Measurements from ENCODE around the gene PARD3.

The PARD3 gene

GRCh38 chr10:34153663-34154382 lies 661.3 kb downstream of the PARD3 start:
- H3K27me3 ChIP-seq (ENCODE audit: insufficient read depth, low read length, poor library complexity, severe bottlenecking), result no peaks in the 10 kb centered on the region
- H3K9ac ChIP-seq (ENCODE audit: low read depth, low read length, poor library complexity, severe bottlenecking), result no peak overlapping the region
- H3K4me1 ChIP-seq (ENCODE audit: insufficient read depth, low read length, poor library complexity, severe bottlenecking), result peaks cover 12% of the 10 kb centered on the region
- no peak overlapping the region for H3K4me2 ChIP-seq (ENCODE audit: low read depth, low read length, poor library complexity, severe bottlenecking)
- H3F3A ChIP-seq (ENCODE audit: low read depth), result no peaks in the 10 kb centered on the region
- TF ChIP-seq, protein P1, sequence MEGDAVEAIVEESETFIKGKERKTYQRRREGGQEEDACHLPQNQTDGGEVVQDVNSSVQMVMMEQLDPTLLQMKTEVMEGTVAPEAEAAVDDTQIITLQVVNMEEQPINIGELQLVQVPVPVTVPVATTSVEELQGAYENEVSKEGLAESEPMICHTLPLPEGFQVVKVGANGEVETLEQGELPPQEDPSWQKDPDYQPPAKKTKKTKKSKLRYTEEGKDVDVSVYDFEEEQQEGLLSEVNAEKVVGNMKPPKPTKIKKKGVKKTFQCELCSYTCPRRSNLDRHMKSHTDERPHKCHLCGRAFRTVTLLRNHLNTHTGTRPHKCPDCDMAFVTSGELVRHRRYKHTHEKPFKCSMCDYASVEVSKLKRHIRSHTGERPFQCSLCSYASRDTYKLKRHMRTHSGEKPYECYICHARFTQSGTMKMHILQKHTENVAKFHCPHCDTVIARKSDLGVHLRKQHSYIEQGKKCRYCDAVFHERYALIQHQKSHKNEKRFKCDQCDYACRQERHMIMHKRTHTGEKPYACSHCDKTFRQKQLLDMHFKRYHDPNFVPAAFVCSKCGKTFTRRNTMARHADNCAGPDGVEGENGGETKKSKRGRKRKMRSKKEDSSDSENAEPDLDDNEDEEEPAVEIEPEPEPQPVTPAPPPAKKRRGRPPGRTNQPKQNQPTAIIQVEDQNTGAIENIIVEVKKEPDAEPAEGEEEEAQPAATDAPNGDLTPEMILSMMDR (conservative IDR thresholded peaks at IDR 0.05; ENCODE audit: low read length), result no peak
- H3K9me2 ChIP-seq (replicated peaks; ENCODE audit: low read depth, low read length), result no peaks in the 10 kb centered on the region
- H3K79me2 ChIP-seq (ENCODE audit: insufficient read depth, low read length), result no peaks in the 10 kb centered on the region
- H3K4me3 ChIP-seq (ENCODE audit: low read length, poor library complexity, severe bottlenecking), result no peak overlapping the region
- no peaks in the 10 kb centered on the region for H3K9me3 ChIP-seq (ENCODE audit: insufficient read depth, low read depth, low read length)
- H4K20me1 ChIP-seq (ENCODE audit: insufficient read depth, low read length, poor library complexity, severe bottlenecking), result no peaks in the 10 kb centered on the region
- H3K36me3 ChIP-seq (ENCODE audit: insufficient read depth, low read length), result no peaks in the 10 kb centered on the region
- H2AFZ ChIP-seq (ENCODE audit: low read length), result no peak overlapping the region

GRCh38 chr10:34152434-34152833 lies 662.7 kb downstream of the PARD3 start:
- Histone ChIP-seq H3K4me3 (ENCODE audit: low read length, poor library complexity, severe bottlenecking) (no peak overlapping the region), H3K4me2 (ENCODE audit: low read depth, low read length, poor library complexity, severe bottlenecking) (no peak overlapping the region), H3K4me1 (ENCODE audit: insufficient read depth, low read length, poor library complexity, severe bottlenecking) (peaks cover 12% of the 10 kb centered on the region), H3K36me3 (ENCODE audit: insufficient read depth, low read length) (no peaks in the 10 kb centered on the region), H3K9ac (ENCODE audit: low read depth, low read length, poor library complexity, severe bottlenecking) (no peak overlapping the region), H3K9me2 (replicated peaks; ENCODE audit: low read depth, low read length) (no peaks in the 10 kb centered on the region), H3F3A (ENCODE audit: low read depth) (no peaks in the 10 kb centered on the region), H2AFZ (ENCODE audit: low read length) (no peak overlapping the region), H3K9me3 (ENCODE audit: insufficient read depth, low read depth, low read length) (no peaks in the 10 kb centered on the region), H4K20me1 (ENCODE audit: insufficient read depth, low read length, poor library complexity, severe bottlenecking) (no peaks in the 10 kb centered on the region), H3K79me2 (ENCODE audit: insufficient read depth, low read length) (no peaks in the 10 kb centered on the region), H3K27me3 (ENCODE audit: insufficient read depth, low read length, poor library complexity, severe bottlenecking) (no peaks in the 10 kb centered on the region)
- TF ChIP-seq EZH2phosphoT487 (IDR thresholded peaks at IDR 0.05; ENCODE audit: borderline replicate concordance), result no peak
- TF ChIP-seq, protein P1 (conservative IDR thresholded peaks at IDR 0.05; ENCODE audit: low read length), result no peak

GRCh38 chr10:34151931-34152330 lies 663.2 kb downstream of the PARD3 start:
- no peaks in the 10 kb centered on the region for H4K20me1 ChIP-seq (ENCODE audit: insufficient read depth, low read length, poor library complexity, severe bottlenecking)
- no peaks in the 10 kb centered on the region for H3F3A ChIP-seq (ENCODE audit: low read depth)
- peaks cover 12% of the 10 kb centered on the region for H3K4me1 ChIP-seq (ENCODE audit: insufficient read depth, low read length, poor library complexity, severe bottlenecking)
- no peak overlapping the region for H3K4me3 ChIP-seq (ENCODE audit: low read length, poor library complexity, severe bottlenecking)
- no peaks in the 10 kb centered on the region for H3K79me2 ChIP-seq (ENCODE audit: insufficient read depth, low read length)
- H3K9ac ChIP-seq (ENCODE audit: low read depth, low read length, poor library complexity, severe bottlenecking), result no peak overlapping the region
- TF ChIP-seq, protein P1 (conservative IDR thresholded peaks at IDR 0.05; ENCODE audit: low read length), result no peak
- TF ChIP-seq EZH2phosphoT487 (IDR thresholded peaks at IDR 0.05; ENCODE audit: borderline replicate concordance), result no peak
- no peaks in the 10 kb centered on the region for H3K9me2 ChIP-seq (replicated peaks; ENCODE audit: low read depth, low read length)
- H2AFZ ChIP-seq (ENCODE audit: low read length), result no peak overlapping the region
- H3K4me2 ChIP-seq (ENCODE audit: low read depth, low read length, poor library complexity, severe bottlenecking), result no peak overlapping the region
- no peaks in the 10 kb centered on the region for H3K36me3 ChIP-seq (ENCODE audit: insufficient read depth, low read length)
- H3K27me3 ChIP-seq (ENCODE audit: insufficient read depth, low read length, poor library complexity, severe bottlenecking), result no peaks in the 10 kb centered on the region
- H3K9me3 ChIP-seq (ENCODE audit: insufficient read depth, low read depth, low read length), result no peaks in the 10 kb centered on the region

All from Loucy (cell line).